Stimulated activated CD8-positive, alpha-beta memory T cell treated with anti-CD3 and anti-CD28 coated beads, Interleukin-4, amount 100 ng/mL, for 24 hours (primary cell): ENCODE results near the gene SLC26A11.
"Not testable (repeated sequence)": the region's sequence is repeated elsewhere in the genome, so short reads cannot be mapped to it uniquely, and the experiment has no call there.

Experiments used
- DNase-seq: peaks from one replicate; pipeline ENCODE4 v3.0.0-alpha.2; 2020; ENCODE audit warnings: low read depth

The SLC26A11 gene

DNA sequence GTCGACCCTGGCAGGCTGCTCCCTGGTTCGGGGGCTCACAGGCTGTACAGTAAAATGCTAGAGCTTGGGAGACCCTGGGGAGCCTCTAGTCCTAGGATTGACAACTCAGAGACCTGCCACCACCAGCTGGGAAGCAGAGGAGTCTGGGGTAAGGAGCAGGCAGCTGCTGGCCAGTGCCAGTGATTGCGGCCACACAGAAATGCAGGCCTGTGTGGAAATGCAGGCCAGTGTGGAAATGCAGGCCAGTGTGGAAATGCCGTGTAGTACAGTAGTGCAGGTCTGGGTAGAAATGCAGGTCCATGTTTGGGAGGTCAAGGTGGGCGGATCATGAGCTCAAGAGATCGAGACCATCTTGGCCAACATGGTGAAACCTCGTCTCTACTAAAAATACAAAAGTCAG is 23.6 kb upstream of the SLC26A11 start:
- DNase-seq, result no peak

DNA sequence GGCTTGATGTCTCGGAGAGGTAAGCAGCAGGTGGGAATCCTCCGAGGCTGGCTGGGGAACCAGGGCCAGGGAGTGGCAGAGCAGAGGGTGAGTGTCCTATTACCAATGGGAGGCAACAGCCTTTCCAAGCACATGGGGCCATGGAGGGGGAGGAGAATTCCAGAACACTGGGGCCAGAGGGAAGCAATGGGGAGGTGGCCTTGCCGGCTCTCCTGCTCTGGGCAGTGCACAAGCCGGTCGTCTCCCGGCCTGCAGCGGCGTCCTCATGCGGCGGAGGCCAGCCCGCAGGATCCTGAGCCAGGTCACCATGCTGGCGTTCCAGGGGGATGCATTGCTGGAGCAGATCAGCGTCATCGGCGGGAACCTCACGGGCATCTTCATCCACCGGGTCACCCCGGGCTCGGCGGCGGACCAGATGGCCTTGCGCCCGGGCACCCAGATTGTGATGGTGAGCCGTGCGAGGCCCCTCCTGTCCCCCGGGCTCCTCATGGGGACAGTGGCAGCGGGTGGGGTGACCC is 22.0 kb upstream of the SLC26A11 start:
- DNase-seq, result no peak

DNA sequence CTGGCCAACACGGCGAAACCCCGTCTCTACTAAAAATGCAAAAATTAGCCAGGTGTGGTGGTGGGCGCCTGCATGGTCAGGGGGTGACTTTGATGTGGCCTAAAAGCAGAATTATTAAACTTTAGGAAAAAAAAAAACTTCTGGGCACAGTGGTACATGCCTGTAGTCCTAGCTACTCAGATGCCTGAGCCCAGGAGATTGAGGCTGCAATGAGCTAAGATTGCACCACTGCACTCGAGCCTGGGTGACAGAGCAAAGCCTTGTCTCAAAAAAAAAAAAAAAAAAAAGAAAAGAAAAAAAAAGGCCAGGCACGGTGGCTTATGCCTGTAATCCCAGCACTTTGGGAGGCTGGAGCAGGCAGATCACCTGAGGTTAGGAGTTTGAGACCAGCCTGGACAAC is 20.9 kb upstream of the SLC26A11 start:
- DNase-seq, result not testable (repeated sequence)

DNA sequence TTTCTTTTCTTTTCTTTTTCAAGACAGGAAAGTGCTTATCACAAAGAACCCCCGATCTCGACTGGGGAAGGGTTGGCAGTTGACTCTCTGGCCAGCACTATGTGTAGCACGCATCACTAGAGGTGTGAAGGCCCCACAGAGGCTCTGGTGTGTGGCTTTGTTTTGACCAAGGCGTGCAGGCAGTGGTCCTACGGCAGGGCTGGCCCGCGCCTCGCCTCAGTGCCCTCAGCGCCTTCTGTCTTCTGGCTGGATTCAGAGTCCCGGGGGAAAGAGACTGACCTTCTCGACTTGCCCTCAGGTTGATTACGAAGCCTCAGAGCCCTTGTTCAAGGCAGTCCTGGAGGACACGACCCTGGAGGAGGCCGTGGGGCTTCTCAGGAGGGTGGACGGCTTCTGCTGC is 18.8 kb upstream of the SLC26A11 start:
- DNase-seq, result no peak

DNA sequence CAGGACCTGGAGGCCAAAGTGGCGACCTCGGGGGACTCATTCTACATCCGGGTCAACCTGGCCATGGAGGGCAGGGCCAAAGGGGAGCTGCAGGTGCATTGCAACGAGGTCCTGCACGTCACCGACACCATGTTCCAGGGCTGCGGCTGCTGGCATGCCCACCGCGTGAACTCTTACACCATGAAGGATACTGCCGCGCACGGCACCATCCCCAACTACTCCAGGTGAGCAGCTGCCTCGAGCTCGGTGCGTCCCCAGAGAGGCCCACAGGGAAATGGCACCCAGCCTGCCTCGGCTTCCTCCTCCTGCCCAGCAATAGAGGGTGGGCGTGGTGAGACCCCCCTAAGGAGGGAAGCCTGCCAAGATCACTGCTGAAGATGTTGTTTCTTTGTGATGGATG is 18.0 kb upstream of the SLC26A11 start:
- DNase-seq, result no peak

DNA sequence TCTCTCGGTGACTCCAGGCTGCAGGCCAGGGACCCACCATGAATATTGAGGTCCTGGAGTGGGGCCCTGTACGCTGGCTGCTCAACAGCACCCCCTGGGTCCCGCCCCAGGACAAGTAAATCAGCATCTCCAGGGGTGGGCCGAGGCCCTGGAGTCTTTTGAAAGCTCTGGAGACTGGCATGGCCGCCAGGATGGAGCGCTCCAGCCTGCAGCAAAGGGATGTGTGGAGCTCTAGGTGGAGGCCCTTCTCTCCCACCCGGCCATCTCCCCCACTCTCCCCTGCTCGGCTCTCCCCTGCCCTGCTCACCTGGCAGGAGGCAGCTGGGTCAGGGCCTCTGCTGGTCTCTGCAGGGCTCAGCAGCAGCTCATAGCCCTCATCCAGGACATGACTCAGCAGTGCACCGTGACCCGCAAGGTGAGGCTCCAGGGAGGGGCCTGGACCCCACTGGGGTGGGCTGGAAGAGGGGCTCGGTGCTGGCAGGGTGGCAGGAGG is 16.7 kb upstream of the SLC26A11 start:
- DNase-seq, result no peak

DNA sequence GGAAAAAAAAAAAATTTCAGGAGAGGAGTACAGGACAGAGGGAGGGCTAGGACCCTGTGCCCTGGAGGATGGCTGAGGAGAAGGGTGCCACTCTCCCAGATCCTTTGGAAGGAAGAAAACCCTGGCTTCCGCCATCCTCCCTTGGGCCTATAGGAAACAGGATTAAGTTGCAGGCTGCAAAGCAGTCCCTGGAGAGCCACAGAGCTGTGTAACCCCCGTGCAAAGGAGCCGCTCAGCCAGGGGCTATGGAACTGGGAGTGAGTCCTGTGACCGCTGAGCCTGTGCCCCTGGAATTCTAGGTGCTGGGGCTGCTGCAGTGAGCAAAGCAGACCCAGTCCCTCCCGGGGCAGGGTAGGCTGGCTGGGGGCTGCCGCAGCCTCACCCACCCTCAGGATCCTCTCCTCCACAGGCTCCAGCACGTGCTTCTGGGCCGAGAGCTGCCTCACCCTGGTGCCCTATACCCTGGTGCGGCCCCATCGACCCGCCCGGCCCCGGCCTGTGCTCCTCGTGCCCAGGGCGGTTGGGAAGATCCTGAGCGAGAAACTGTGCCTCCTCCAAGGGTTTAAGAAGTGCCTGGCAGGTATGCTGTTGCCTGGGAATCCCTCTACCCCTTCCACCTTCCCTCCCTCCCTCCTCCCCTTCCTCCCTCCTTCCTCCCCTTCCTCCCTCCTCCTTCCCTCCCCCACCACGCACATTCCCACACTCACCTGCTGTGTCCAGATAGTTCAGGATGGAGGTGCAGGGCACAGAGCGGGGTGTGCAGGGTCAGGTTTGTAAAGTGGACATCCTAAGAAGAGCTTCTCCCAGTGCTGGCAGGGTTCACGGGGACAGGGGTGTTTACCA is 15.4 kb upstream of the SLC26A11 start:
- DNase-seq, result no peak

DNA sequence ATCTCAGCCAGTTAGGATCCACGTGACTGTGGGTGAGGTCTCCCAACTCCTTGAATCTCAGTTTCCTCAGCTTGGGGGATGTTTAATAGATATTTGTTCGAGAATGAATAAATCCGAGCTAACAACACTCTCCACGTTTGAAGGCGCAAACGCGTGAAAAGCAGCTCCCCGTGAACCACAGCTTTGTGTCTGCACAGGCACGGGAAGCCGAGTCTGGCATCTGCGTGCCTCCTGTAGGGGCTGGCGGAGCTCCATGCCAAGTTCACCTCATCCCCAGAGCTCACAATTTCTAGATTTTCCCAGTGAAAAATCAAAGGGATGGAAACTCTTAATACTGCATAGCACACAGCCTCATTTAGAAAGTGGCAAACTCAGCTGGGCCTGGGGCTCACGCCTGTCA is 14.4 kb upstream of the SLC26A11 start:
- DNase-seq, result no peak

DNA sequence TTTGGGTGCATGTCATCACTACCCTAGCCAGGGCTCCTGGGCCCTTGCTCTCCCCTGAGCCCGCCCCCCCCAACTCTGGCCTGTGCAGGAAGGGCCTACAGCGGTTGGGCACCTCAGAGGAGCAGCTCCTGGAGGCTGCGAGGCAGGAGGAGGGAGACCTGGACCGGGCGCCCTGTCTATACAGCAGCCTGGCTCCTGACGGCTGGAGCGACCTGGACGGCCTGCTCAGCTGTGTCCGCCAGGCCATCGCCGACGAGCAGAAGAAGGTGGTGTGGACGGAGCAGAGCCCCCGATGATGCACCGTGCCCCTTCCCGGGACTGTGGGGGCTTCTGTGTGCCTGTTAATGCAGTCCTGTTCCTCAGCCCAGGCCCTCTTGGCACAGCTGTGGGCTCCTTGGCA is 12.2 kb upstream of the SLC26A11 start:
- DNase-seq, result no peak

DNA sequence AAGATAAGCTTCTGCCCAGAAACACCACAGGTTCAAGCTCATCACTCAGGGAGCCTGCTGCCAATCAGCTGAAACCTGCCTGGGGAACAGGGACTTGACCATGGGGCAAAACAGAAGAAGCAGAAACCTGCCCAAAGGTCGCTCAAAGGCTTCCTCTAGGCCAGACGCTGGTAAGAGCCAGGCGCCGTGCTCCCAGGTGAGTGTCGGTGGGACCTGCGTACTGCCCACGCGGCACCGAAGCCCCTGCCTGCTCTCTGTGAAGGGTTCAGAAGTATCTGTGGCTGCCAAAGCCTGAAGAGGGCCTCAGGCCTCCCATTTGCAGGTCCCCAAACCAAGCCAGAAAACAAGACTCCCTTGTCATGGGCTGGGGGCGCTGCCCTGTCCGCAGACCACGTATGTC is 10.5 kb upstream of the SLC26A11 start:
- DNase-seq, result no peak

DNA sequence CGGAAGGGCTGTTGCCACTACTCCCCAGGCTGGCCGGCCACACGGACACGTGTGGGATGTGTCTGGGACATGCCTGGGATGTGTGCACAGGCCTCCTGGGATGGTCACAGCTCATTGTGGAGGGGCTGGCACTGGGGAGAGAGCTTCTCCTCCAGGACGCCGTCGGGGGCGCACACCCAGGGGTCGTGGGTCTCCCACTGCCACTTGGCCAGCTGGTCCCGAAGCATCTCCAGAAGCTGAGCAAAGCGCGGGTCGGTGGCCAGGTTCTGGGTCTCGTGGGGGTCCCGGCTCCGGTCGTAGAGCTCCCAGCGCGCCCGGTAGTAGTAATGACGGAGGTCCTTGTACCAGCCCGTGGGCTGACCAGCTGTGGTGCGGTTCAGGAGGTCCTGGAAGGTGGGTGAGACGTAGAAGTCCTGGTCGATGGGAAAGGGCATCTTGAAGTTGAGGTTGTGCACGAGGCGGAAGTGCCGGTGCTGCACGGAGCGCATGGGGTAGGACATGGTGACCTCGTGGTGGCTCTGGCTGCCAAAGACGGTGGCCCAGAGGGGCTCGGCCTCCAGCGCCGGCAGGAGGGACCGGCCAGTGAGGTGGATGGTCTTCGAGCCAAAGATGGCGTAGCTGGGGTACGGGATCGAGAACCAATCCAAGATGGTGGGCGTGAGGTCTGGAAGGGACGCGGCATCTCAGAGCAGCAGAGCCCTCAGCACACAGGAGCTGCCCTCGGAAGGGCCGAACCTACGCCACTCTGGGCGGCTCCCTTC is 9.7 kb upstream of the SLC26A11 start:
- no peak for DNase-seq

DNA sequence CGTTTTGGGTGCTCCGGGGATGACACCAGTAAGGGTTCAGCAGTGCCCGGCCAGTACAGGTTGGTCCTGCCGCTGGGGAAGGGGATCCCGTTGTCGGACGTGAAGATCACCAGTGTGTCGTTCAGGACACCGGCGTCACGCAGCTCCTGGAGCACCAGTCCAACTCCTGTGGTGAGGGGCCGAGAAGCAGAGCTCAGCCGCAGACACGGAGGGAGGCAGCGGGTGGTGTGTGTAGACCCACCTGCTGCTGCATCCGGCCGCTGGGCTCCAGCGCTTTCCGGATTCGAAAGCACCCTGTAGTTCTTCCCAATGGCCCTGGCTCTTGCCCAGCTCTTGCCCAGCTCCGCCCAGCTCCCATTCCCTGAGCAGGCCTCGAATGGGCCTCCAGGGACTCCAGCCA is 8.1 kb upstream of the SLC26A11 start:
- DNase-seq, result no peak

DNA sequence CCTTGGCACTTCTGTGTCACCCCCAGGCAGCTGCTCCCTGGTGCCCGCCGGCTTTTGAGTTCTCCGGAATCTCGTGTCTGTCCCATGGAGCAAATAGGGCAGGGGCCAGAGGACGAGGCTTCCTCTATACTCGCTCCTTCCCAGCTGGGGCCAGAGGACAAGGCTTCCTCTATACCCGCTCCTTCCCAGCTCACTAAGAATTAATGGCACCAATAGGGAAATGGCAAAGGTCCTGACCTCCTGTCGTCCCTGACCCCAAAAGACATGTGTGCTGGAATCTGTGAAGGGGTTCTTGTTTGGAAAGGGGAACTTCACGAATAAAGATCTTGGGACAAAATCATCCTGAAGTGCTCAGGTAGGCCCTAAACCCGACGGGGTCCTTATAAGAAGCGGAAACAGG is 7.7 kb upstream of the SLC26A11 start:
- DNase-seq, result no peak

DNA sequence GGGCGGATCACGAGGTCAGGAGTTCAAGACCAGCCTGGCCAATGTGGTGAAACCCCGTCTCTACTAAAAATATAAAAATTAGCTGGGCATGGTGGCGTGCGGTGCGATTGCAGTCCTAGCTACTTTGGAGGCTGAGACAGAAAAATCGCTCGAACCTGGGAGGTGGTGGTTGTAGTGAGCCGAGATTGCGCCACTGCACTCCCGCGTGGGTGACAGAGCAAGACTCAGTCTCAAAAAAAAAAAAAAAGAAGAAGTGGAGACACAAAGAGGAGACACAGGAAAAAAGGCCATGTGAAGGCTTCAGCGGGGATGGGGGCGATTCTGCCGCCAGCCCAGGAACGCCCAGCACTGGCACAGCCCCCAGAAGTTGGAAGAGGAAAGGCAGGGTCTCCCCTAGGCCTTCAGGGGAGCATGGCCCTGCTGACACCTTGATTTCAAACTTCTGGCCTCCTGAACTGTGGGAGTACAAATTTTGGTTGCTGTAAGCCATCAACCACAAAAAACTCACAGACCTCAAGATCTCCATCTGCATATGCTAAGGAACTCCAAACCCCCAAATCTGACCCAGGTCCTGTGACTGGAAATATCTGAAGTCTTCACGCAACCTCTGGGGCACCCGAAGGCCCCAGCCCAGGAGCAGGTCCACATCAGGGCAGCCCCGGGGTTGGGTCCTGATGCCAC is 7.1 kb upstream of the SLC26A11 start:
- no peak for DNase-seq

DNA sequence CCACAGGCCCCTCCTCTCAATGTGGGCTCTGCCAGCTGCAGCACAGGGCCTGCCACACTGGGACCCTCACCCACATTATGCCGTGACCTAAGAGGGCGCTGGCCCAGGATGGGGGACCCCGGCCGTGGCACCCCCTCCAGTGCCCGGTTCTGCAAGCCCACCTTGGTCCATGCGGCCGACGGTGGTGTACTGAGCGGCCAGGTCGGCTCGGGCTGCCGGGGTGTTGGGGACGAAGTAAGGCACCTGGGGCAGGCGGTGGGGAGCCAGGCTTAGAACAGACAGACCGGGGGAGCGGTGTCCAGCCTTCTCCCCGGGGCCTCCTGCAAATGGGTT is 6.6 kb upstream of the SLC26A11 start:
- DNase-seq, result no peak

DNA sequence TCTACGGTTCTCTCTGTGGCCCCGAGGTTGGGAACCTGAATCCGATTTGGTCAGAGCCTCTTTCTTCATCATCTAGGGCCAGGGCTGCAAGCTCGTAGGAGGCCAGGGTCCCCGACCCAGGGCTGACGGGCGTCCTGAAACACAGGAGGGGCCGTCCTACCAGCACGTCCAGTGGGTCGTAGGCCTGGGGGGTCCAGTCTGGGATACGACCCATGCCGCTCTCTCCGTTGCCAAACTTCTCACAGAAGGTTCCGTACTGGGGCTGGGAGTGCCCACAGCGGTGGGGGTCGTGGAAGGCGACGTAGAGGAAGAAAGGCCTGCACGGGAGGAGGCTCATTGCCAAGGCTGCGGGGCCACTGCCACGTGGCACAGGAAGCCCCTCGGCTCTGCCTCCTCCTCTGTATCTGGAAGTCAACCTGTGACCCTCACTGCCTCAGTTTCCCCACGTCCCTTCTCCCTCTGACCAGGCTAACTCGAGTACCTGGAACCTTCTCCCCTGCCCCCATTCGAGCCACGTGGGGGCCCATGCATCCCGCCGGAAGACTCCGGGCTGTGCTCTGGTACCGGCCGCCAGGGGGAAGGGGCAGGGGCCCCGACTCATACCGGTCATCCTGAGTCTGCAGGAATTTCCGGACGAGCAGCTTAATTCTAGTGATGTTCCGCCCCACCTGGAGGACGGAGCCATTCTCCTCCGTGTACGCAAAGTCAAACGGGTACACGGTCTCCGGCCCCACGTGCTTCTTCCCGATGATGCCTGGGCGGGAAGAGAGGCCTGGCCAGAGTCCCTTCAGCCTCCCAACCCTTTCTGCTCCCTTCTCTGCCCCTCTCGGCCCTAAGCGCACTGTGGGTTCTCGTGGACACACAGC is 6.0 kb upstream of the SLC26A11 start:
- no peak for DNase-seq

DNA sequence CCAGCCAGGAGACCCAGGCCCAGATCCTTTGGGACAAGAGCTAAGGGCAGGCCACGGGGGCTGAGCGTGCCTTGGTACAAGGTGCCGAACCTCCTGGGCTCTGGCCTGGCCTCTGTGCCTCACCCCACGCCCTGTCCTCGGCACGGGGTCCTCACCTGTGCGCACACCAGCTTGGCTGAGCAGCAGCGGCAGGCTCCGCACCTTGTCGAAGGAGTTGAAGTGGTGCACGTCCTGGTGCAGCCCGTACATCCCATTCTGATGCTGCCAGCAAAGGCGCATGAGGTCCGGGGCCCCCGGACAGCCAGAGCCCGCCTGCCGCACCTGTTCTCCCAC is 5.4 kb upstream of the SLC26A11 start:
- DNase-seq, result no peak

DNA sequence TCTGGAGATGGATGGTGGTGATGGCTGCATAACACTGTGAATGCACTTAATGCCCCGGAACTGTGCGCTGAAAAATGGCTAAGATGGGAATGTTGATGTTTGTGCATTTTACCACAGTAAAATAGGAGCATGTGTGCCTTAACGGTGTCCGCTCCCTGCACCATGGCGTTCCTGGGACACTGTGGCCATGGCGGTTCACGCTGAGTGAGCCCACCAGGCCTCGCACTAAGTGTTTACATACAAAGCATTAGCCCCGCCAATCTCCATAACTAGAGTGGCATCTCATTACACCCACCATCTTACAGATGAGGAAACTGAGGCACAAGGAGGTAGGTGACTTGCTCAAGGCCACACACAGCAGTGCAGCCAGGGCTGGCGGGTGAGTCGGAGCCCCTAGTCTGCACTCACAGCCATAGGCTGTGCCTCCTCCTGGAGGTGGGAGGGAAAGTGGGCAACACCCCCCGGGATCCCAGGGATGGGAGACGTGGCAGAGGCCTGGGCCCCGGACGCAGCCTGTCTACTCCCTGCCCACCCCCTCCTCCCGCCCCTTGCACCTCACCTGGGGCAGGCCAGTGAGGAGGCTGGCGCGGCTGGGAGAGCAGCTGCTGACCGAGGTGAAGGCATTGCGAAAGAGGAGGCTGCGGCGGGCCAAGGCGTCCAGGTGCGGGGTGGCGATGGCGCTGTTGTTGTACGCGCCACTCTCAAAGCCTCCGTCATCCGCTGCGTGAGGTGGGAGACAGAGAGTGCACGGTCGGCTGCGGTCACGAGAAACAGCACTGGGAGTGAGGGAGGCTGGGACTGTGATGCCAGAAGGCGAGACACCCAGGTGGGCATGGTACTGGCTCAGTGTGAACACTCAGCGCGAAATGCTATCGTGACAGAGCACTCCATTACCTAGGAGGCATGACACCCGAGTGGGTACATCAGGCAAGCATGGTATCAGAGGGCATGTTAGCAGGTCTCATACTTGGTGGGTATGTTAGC is 3.5 kb upstream of the SLC26A11 start:
- no peak for DNase-seq

DNA sequence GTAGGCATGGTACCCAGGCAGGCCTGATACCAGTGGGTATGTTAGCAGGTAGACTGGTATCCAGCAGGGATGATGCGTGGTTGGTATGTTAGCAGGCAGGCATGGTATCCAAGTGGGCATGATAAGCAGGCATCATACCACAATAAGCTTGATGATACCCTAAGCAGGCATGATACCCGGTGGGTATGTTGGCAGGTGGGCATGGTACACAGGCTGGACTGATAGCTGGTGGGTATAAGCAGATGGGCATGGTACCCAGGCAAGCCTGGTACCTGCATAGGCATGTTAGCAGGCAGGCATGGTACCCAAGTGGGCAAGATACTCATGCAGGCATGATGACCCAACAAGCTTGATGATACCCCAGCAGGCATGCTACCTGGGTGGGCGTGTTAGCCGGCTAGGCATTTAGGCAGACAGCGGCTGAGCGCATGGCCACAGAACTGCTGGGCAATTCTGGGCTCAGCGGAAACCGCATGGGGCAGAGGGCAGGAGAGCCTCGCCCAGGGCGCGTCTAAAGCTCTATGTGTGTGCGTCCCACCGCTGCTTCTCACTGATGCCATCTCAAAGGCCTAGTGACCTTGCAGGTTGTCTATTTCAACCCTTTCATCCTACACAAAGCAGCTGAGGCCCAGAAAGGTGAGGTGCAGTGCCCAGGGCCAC is 2.4 kb upstream of the SLC26A11 start:
- no peak for DNase-seq

DNA sequence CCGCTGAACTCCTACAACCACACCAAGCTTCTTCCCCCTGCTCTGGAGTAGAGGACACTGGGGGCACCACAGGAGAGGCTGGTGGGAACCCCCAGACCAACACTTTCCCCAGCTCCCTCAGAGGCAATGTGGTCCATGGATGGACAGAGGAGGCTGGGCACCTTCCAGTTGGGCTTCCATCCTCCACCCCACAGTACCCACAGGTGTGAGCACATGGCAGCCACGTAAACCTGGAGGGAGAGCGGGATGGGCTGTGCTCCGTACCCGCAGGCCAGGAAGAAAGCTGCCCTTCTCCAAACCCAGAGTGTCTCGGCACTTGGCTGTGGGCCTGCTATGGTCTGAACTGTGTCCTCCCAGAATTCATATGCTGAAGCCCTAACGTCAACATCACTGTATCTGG is 1.8 kb upstream of the SLC26A11 start:
- no peak for DNase-seq
